GM12875 (cell line): Measurements from ENCODE around the gene HBP1.
"Not testable (repeated sequence)": the region's sequence is repeated elsewhere in the genome, so short reads cannot be mapped to it uniquely, and the experiment has no call there.

ENCODE experiments used
- H3K4me3 ChIP-seq: one replicate; pipeline ENCODE4 v1.5.1; 2011; ENCODE audit warnings: low read depth, low read length, control low read depth
- CTCF ChIP-seq: IDR thresholded peaks from 2 replicates; pipeline ENCODE4 v1.5.1; 2011; ENCODE audit warnings: low read depth, mild to moderate bottlenecking, control low read depth, inconsistent platforms, low read length, moderate library complexity, borderline replicate concordance; ENCODE audit not compliant: insufficient read depth

The HBP1 gene

GRCh38 chr7:107148721-107149120, 20.1 kb upstream of the HBP1 start:
- H3K4me3 ChIP-seq = no peak overlapping the region
- TF ChIP-seq CTCF = no peak

GRCh38 chr7:107149863-107150262, 18.9 kb upstream of the HBP1 start:
- no peak overlapping the region for H3K4me3 ChIP-seq
- TF ChIP-seq CTCF = no peak

GRCh38 chr7:107150375-107151073, 18.3 kb upstream of the HBP1 start:
- H3K4me3 ChIP-seq = no peak overlapping the region
- TF ChIP-seq CTCF = no peak

- no peak overlapping the region for H3K4me3 ChIP-seq
- TF ChIP-seq CTCF = no peak
These were observed 17.3 kb upstream of the HBP1 start for GRCh38 chr7:107151538-107151937.

GRCh38 chr7:107152011-107152410, 16.8 kb upstream of the HBP1 start:
- TF ChIP-seq CTCF = no peak
- no peak overlapping the region for H3K4me3 ChIP-seq

GRCh38 chr7:107154826-107155225, 14.0 kb upstream of the HBP1 start:
- TF ChIP-seq CTCF = no peak
- no peak overlapping the region for H3K4me3 ChIP-seq

- not testable (repeated sequence) for H3K4me3 ChIP-seq
These were observed 13.1 kb upstream of the HBP1 start for GRCh38 chr7:107155726-107156125.
